GM10266 (cell line): Measurements from ENCODE around the gene OR13J1.

Experiments used
- DNase-seq: peaks from one replicate; pipeline ENCODE4 v3.0.0; 2012; ENCODE audit errors: extremely low spot score
- TF ChIP-seq, protein P1 (sequence below): IDR thresholded peaks from 2 replicates; pipeline ENCODE4 v1.5.1; 2012; ENCODE audit warnings: mild to moderate bottlenecking, low read depth; ENCODE audit not compliant: control insufficient read depth, insufficient read depth; ENCODE audit errors: missing control alignments

OR13J1 gene

DNA sequence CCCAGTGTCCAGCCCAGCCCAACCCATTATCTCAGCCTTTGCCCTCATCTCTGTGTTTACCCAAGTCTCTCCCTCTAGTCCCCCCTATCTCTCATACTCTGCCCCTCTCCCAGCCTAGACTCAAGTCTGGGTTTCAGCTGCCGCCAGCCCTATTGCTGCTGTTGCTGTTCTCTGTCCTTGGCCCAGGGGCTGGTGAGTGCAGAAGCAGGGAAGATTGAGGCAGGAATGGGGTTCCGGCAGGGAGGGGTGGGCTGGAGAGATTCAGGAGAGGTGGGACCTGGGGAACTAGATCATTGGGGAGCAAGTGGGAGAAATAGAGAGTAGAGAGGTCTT lies 40.5 kb downstream of the OR13J1 start:
- no peak for DNase-seq
- TF ChIP-seq, protein P1, sequence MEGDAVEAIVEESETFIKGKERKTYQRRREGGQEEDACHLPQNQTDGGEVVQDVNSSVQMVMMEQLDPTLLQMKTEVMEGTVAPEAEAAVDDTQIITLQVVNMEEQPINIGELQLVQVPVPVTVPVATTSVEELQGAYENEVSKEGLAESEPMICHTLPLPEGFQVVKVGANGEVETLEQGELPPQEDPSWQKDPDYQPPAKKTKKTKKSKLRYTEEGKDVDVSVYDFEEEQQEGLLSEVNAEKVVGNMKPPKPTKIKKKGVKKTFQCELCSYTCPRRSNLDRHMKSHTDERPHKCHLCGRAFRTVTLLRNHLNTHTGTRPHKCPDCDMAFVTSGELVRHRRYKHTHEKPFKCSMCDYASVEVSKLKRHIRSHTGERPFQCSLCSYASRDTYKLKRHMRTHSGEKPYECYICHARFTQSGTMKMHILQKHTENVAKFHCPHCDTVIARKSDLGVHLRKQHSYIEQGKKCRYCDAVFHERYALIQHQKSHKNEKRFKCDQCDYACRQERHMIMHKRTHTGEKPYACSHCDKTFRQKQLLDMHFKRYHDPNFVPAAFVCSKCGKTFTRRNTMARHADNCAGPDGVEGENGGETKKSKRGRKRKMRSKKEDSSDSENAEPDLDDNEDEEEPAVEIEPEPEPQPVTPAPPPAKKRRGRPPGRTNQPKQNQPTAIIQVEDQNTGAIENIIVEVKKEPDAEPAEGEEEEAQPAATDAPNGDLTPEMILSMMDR: no peak

DNA sequence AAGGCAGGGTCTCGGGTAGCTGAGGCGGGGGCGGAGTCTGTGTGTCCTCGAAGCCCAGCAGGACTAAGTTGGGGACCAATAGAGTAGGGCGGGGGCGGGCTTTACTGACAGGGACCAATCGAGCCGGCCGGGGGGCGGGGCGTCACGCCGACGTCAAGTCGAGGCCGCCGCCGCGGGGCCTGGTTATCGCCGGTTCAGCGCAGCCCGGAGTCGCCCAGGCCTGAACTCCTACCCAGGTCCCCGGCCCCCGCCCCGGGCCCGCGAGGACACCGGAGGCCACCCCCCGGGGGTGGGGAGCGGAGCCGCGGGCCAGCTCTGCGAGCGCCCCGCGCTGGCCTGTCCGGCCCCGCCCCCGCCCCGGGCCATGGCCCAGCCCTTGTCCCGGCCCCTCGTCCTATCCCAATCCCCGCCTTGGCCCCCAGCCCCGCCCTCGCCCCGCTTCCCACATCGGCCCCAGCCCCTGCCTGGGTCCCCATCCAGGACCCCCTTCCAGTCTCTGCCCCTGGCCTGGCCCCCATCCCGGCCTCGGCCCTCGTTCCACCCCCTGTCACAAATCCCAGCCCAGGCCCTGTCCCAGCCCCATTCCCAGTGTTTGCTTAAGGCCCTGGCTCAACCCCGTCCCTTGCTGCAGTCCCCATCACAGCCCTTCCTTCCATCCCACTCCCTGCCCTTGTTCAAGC lies 41.0 kb downstream of the OR13J1 start, which contains the start of gene TMEM8B:
Gene TMEM8B, plus strand, starts transcription at position 145 of the 680 bp plus-strand sequence. Its CDS starts 220 bp downstream, at position 365.
- TF ChIP-seq, protein P1: no peak
- DNase-seq: peak; percentile 95

DNA sequence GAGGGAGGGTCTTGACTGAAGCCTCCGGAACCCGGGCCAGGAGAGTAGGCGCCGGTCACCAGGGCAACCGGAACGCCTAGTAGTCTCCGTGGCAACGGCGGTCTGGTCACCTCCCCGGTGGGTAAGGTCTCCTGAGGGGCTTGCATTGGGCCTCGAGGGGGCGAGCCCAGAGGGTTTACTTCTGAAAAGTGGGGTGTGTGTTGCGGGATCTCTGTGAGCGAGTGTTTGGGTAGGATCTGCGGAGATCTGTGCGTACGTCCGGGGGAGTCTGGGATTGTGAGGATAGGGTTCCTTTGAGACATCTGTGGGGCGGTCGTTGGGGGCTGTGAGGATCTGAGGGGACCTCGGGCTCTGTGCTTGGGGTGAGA lies 41.5 kb downstream of the OR13J1 start, which contains the start of gene FAM221B:
Gene FAM221B, minus strand, starts transcription at position 17 of the 368 bp plus-strand sequence. CDS start 2,571 bp downstream, outside the sequence.
- DNase-seq: no peak

DNA sequence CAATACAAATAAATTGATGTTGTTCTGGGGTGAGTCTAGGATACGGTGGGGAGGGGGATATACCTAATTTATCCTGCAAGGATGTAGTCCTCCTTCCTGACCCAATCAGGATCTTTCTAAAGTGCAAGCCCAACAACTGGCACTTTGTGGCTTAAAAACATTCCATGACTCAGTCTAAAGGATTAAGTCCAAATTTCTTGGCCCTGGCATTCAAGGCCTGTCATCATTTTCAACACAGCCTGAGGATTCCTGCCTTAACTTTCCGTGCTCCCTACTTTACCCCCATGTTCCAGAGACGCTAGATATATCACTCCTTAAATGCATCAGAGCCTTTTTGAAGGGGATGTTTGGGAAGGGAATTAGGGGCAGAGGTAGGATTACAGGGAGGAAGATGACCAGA lies 42.7 kb downstream of the OR13J1 start:
- DNase-seq: no peak
- TF ChIP-seq, protein P1: no peak

More for the DNA sequence above, 41.5 kb downstream of the OR13J1 start, which contains the start of gene FAM221B:
- TF ChIP-seq, protein P1: no peak

DNA sequence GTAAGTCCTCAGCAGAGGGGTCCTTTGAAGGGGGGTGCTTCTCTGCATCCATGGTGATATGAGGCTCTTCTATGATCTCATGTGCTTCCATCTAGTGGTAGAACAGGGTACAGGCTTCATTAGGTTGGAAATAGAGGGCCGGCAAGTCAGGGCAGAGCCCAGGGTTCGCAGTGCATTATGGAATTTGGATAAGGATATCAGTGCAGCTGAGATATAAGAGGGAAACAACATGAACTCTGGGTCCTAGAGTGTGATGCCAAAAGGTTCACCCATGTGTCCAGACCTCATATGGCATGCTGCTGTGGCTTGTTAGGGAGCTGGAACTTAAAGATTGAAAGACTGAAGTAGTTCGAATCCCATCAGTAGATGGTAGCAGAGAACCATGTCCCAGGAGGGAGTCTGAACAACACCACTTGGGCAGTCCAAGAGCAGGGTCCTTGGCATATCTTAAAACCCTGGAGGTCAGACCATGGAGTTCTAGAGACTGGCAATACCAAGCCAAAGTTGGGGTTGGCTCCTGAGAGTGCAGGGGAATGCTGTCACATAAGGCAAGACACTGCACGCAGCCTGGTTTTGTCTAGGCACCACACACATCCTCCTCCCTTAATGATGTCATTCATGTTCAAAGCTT lies 44.0 kb downstream of the OR13J1 start:
- DNase-seq: peak; percentile 65
- TF ChIP-seq, protein P1: peak; percentile 75

DNA sequence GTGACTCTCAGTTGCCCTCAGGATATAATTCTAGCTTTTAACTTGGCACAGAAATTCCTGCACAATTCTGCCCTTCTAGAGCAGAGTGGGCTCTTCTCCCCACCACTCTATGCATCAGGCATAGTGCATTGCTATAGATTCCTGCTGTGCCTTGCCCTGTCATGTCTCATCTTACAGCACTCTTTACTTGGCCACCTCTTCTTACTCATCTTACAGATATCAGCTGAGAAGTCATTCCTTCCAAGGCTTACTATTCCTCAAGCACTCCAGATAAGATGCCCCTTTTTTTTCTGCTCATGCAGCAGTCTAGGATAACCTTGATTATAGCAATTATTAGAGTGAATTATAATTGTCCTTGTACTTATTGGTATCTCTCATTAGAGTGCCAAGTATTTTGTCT lies 47.3 kb downstream of the OR13J1 start:
- TF ChIP-seq, protein P1: no peak
- no peak for DNase-seq

DNA sequence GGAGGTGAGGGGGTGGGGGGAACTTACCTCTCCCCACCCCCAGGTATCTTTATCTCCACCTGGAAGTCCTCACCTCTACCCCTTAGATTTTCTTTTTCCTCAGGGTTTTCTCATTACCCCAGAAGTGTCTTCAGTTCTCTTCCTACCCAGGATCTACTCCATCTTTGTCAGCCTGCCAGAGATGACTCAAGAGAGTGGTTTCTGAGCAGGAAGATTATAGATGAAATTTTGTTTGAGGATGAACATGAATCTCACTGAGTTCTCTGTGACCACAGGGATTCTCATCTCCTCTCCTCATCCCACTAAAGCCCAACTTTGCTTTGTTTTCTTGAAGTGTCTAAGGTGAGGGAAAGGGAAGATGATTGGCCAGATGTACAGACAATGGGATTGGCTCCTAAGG lies 50.1 kb downstream of the OR13J1 start:
- no peak for DNase-seq
- TF ChIP-seq, protein P1: no peak
